ENCODE measurements around the gene KCNJ11.
"Not testable (repeated sequence)": the region's sequence is repeated elsewhere in the genome, so short reads cannot be mapped to it uniquely, and the experiment has no call there.

KCNJ11 gene

DNA sequence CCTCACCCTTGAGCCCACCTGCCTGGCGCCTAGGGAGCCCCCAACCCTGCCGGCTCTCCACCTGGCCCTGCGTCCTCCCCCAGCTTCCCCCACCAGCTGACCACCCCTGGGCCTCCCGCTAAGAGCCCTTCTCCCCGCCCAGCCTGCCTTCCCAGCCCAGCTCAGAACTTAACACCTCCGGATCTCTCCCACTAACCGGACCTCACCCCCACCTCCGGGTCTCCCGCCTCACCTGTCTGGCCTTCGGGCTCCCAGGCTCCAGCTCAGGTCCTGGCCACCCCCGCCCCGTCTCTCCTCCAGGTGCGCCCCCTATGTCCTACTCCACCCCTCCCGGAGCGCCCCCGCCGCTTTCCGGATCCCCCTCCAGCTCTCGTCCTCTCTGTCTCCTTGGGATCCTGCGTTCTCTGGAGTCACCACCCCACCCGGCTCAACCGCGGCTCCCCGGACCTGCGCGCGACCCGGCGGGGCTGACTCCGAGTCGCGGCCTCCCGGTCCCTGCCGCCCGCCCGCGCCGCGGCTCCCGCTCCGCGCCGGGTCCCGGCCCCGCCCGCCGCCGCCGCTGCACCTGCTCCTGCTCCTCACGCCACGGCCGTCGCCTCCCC lies at the start of gene KCNJ11:
TSS of gene KCNJ11 (minus strand) at position 51 of the 602 bp plus-strand sequence. CDS start 568 bp downstream, outside the sequence.
- DNase-seq (ENCODE audit: low read depth): no peak

DNA sequence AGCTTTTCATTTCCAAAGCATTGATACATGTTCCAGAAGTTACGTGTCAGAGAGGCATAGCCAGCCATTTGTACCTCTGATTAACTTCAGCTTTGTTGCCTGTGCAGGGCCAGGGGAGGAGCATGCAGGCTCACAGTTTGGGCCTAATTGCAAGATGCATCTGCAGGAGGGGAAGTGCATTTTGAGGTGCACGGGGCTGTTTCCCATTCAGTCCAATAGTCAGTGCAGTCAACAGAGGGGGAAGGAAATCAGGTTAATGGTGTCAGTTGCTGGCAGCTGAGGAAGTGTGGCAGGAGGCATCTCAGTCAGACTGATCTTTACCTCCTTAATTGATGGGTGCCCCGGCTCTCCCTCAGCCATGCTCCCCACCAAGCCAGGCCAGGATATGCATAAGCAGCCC lies 48.9 kb upstream of the KCNJ11 start:
- no peak for DNase-seq (ENCODE audit: low read depth)

DNA sequence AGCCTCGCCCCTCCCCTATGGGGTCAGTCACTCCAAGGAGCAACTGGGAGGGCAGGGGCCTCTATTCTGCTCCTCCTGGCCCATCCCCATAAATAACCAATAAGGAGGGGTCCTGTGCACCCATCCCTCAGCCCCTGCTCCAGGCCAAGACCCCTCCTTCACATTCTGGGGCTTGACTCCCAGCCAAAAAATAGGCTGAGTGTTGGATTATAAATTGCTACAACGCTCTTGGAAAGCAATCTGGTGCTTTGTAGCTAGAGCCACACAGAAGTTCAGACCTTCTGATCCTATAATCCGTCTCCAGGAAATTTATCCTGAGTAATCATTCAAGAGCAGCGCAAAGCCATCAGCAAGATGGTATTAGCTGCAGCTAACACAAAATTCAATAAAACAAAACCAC lies 45.6 kb upstream of the KCNJ11 start:
- DNase-seq (ENCODE audit: low read depth): no peak

DNA sequence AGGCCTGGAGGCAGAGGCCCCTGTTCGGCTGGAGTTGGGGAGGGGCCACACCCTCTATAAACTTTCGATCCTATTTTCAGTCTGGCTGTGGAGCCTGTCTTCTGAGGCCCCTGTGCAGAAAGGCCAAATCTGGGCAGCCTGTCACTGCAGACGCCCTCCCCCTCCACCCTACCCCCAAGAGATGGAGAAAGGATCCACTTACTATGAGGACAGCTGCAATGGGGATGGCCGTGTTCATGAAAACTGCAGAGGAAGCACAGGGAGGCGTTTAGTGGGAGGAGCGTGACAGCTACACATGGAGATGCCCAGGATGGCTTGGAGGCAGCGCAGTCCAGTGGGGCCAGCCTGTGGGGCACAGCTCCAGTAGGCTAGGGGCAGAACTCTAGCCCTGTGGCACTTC lies 43.5 kb upstream of the KCNJ11 start:
- DNase-seq (ENCODE audit: low read depth): no peak

DNA sequence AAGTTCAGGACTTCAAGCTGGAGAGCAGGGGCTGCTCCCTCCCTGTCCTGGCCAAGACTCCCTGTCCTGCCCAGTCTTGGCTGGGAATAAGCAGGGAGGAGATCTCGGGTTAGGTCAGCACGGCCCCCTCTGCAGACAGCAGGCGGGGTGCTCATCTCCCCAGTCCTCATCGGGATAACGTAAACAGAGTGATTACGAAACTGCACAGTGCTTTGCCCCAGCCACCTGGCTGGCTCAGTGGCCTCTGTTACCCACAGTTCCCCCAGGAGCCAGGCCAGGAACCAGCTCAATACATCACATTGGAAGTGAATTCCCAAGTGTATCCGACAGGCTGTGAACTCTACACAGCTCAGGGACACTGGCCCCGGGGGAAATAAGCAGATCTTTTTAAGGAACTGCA lies 42.7 kb upstream of the KCNJ11 start:
- DNase-seq (ENCODE audit: low read depth): no peak

DNA sequence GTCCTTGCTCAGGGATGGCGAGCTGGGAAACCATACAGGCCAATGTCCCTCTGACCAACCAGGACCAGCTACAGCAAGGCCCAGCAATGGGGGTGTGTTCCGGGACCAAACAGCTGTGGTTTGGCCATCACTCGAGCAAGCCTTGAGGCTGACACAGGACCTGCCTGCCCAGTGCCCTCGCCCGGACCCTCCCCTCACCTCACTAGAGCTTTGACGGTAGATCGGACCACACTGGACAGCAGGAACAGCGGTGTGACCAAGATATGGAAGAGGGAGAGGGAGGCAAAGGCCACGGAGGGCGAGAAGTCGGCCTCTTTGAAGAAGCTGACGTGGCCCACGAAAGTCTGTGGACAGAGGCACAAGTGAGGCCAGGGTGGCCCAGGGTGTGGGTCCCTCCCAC lies 42.2 kb upstream of the KCNJ11 start:
- DNase-seq (ENCODE audit: low read depth): no peak

DNA sequence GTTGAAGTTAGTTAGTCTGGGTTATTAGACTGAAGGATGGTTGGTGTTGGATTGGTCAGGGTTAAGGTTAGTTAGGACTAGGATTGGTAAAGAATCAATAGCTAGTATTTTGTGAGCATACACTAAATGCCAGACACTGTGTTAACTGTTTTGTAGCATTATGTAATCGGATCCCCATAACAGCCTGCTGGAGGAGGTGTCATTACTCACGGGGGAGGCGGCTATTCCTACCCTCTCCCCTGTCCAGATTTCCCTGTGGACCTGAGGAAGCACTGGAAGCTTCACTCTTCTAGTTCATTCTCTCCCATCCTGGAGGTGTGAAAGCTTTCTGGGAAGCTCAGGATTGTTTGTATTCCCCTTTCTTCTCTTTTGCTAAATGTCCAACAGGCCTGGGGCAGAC lies 40.5 kb upstream of the KCNJ11 start:
- no peak for DNase-seq (ENCODE audit: low read depth)

DNA sequence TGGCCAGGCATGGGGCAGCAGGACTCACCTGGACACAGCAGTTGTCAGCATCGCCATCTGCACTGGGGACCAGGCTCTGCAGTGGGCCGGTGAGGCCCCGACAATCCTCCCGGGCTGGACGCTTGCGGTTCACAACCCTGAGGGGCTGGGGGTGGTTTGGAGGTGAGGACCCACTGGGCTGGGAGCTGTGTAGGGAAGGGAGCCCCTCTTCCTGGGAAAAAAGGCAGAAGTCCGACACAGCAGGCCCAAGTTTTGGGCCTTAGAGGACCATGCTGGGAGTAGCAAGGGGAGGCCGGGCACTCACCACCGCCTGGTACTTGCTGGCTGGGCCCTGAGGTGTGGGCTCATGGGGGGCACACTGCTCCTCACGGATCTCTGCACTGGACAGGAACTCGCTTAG lies 39.8 kb upstream of the KCNJ11 start:
- no peak for DNase-seq (ENCODE audit: low read depth)

DNA sequence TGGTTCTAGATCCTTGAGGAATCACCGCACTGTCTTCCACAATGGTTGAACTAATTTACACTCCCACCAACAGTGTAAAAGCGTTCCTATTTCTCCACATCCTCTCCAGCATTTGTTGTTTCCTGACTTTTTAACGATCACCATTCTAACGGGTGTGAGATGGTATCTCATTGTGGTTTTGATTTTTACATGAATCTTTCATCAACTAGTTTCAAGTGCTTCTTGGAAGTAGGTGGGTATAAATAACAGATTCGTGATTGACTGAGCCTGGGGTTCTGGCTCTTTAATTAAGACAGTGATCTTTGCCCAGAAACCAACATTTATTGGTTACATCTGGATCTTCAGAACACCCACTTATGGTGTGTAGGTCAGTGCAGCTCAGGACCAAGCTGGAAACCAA lies 37.8 kb upstream of the KCNJ11 start:
- DNase-seq (ENCODE audit: low read depth): not testable (repeated sequence)

DNA sequence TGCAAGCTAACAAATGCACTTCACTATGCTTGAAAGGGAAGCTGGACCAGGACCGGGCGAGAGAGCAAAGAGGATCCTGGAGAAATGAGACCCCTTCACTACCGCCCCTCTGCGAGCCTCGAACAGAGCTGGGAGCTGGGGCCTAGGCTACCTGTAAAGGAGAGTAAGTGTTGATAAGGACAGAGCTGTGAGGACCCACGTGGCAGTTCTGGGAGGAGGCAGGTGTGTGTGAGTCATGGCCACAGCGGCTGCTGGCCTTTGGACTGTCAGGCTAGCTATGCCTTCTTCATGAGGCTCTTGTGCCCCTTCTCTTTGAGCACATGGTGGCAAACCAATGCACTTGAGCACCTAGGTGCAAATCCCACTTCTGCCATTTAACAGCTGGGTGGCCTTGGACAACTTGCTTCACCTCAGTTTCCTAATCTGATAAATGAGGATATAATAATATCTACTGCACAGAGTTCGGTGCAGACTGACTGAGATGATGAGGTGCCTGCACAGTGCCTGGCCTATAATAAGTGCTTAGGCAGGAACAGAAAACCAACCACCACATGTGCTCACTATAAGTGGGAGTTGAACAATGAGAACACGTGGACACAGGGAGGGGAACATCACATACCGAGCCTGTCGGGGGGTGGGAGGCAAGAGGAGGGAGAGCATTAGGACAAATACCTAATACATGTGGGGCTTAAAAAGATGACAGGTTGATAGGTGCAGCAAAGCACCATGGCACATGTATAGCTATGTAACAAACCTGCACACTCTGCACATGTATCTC lies 35.3 kb upstream of the KCNJ11 start:
- no peak for DNase-seq (ENCODE audit: low read depth)

DNA sequence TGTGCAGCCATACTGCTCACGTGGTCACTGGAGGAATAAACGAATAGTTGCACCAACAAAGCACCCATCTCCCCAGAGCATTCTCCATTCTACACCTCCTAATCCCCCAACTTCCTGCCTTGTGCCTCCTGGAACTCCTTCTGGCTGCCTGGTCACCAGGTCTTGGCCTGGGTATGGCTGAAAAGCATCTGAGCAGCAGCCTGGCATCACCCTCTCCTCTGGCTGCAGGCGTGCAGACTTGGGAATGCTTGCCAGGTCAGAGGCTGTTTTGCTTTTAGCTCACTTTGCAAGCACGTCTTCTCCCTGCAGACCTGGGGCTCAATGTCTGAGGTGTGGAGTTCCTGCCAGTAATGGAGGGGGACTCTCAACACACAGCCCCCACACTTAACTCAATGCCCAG lies 33.3 kb upstream of the KCNJ11 start:
- DNase-seq (ENCODE audit: low read depth): no peak

DNA sequence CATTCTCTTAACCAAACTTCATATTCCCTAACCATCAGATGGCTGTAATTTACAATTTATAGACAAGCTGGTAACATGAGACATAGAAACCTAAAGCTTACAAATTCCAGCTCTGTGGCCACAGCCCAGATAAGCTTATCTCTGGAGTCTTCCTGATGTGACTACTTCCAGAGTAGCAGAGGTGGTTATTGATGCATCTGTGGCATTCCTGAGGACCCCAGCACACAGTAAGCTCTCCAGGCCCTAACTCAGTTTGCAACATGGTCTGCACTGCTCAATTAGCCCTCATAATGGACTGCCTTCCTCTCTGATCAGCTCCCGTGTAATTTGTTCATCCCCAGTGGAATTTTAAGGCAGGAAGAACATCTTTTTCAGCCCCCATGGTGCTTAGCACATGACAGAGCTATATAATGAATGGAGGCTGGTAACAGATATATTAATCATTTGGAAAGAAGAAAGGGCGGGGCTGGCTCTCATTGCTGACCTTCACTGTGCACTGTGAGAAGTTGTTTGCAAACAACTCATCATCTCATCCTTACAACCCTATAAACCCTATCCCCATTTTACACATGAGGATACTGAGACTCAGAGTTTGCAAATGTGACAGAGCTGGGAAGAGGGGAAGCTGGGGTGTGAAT lies 30.1 kb upstream of the KCNJ11 start:
- DNase-seq (ENCODE audit: low read depth): no peak

DNA sequence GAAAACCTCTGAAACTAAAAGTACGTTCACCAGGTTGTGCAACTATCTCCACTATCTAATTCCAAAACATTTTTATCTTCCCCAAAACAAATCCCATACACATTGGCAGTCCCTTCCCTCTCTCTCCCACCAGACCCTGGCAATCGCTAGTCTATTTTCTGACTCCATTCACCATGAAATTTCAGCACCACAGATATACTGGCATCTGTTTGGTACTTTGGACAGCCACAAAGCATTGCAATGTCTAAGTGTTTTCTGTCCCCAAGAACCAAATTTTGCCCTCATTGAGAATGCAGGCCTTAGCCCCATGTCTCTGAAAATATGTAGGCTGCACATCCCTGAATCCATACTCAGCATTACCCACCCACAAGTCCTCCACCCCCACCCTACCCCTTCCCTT lies 28.0 kb upstream of the KCNJ11 start:
- no peak for DNase-seq (ENCODE audit: low read depth)

DNA sequence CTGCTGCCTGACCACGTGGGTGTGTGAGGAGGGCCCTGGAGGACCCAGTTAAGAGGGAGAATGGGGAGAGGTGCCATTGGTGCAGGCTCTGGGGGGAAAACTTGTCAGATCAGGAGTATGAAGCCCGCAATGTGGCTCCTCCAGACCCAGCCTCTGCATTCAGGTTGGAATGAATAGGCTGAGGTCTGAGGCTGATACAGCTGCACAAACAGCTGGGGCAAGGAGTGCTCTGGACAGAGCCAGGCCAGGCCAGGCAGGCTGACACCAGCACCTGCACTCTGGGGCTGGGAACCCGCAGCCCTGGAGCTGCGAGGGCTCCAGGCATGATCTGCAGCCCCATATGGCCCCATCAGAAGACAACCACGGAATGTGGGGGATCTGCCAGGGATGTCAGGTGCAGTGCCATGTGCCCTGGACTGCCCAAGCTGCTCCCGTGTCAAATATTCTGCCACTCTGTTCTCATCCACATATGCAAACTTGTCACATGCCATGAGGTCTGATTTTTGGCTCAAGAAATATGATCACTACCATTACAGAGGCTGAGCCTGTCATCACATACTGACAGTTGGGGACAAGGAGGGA lies 27.2 kb upstream of the KCNJ11 start:
- DNase-seq (ENCODE audit: low read depth): no peak

DNA sequence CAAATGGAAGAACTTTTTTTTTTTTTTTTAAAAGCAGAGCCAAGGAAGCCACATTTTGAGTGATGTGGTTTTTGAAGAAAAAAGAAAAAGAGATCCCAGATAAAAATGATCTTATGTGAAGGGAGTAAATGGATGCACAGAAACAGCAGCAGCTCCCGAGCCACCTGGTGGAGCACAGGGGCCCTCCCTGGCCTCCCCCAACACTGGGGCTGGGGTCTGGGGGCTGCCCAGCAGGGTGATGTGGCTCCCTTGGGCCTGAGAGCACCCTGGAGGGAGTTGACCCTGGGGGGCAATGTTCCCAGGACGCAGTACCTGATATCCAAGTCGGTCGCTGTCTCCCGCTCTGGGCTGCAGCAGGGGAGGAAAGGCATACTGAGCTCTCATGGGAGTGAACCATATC lies 26.5 kb upstream of the KCNJ11 start:
- no peak for DNase-seq (ENCODE audit: low read depth)

DNA sequence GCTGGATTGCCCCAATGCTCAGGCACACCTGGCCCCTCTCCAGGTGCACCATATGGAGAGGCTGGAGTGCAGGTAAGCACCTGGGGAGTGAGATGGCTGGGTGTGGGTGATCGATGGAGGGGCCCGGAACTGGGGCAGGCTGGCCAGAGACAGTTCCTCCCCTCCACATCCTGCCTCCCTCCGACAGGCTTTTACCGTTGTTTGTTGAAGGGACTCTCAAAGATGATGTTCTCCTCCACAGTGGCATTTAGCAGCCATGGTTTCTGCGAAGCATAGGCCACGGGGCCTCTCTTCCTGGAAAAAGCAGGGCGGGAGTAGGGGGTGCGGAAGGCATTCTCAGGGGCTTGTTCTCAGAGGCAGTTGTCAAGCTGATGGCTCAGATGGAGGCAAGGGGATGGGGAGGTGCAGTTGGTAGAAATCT lies 25.9 kb upstream of the KCNJ11 start:
- no peak for DNase-seq (ENCODE audit: low read depth)

DNA sequence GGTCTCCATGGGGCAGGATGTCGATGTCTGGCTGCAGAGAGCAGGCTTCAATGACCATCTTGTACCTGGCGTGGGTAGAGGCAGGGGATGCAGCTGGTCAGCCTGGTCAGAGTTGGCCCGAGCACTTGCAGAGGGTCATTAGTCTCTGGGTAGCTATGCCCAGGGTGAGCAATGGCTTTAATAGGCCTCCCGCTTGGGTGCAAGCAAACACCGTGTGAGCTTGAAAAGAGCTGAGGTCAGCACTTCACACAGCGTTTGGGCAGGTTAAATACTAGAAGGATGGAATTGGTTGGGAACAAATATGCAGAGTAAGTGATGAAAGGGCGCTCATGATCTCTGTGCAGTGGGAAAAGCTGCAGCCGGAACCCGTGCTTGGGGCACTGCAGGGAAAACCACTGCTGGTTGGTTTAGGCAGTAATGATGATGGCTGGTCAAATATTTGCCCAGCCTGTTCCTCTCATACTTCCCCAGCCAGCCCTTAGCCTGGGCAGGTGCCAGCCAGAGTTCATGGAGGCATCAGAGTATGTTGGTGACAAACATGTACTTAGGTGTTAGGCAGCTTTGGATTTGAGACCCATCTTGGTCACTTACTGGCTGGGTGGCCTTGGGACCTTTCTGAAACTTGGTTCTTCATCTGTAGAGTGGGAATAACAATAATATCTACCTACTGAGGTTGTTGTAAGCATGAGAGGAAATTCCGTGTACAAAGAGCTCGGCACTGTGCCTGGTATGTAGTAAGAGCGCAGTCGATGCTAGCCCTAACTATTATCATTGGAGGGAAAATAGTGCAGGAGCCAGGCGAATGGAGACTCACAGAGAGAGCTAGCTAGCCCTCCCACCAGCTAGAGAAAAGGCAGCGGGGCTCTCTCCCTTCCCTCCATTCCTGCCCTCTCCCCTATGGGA lies 25.2 kb upstream of the KCNJ11 start:
- no peak for DNase-seq (ENCODE audit: low read depth)

DNA sequence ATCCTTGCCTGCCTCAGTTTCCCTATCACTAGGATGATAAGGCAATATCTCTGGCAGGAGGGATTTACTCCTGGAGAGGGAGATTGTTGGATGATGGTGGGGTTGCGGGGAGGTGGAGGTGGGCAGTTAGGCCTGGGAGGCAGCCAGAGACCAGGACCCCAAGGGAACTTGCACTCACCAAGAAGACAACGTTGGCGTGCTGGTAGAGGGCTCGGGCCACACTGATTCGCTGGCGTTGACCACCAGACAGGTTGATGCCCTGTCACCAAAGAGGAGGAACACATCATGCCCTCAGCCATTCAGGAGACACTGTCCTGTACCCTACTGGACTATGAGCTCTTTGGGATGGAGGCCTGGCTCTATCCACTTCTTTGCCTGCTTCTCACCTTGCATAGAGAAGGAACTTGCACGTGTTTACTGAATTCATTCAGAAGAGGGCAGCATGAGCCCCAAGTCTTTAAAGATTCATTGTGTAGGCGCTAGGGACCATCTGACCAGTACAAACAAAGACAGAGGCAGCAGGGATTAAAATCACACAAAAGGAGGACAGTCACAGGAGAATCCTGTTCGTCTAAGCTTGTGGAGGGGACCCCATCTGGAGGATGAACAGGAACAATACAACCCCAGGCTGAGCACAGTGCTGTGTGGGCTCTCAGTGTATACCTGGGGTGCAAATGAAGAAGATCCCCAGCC lies 24.2 kb upstream of the KCNJ11 start:
- no peak for DNase-seq (ENCODE audit: low read depth)

DNA sequence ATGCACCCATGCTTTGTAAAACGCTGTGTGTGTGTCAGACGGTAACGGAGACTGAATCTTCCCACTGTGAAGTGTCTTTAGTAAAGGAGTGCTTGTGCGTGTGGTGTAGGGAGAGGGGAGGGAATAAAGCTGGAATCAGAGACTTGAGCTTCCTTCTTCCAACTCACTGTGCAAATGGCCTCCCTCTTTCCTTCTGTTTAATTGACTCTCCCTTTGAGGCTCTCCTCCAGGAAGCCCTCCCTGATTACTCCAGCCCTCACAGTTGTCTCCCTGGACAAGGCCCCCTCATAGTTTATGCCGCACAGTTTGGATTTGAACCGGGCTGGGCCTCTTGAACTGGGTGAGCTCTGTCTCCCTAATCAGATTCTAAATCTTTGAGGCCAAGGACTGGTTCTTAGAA lies 23.0 kb upstream of the KCNJ11 start:
- DNase-seq (ENCODE audit: low read depth): no peak

DNA sequence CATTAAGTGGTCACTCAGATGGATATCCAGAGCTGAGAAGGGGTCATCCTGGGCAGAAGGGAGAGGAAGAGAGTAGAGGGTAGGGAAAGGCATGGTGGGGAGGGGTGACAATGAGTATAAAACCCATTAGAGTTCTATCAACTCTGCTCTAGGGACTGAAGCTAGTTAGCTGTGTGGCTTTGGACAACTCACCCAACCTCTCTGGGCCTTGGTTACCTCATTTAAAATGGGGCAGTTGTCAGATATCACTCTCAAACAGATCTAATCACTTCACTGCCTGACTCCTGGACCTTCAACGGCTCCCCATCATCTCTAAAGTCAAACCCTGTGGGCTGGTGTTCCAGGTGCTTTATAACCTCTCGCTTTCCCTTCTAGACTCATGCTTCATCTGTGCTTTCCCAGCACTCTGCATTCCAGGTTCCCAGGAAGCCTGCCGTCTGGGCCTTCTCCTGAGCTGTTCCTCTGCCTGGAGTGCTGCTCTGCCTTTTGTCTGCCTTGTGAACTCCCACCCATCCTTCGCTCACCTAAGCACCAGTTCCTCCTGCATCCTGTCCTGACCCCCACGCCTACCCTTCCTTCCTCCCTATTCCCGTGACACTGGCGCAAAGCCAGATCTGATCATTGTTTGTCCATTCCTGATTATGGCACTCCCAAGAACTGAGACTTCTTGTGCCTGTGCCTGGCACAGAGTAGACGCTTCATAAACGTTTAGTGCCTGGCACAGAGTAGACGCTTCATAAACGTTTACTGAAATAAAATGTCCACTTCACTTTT lies 22.3 kb upstream of the KCNJ11 start:
- no peak for DNase-seq (ENCODE audit: low read depth)

DNA sequence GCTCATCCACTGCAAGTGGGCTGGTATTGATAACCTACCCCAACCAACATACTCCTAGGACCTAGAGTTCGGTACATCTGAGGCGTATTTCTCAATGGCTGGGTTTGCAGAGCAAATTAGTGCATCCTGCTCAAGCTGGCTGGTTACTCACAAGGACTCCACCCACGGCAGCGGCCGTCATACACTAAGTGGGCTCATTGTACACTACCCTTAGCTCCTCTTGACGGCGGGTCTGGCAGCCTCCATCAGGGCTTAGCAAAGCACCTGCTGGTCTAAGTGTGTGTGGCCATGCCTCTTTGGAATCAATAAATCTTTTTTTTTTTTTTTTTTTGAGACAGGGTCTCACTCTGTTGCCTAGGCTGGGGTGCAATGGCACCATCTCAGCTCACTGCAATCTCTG lies 20.2 kb upstream of the KCNJ11 start:
- DNase-seq (ENCODE audit: low read depth): no peak
